HepG2 (cell line): ENCODE data around the gene BDNF. TPM values are rescaled to one million over a fixed set of nuclear protein-coding genes. Genes with fewer than 3 reads are reported as not detected.

Experiments used
- ATAC-seq: fragments of 200-7000 bp; cut with Tn5 transposase; 3 replicates; pipeline ENCODE4 v1.9.1; 2020; ENCODE audit warnings: mild to moderate bottlenecking, moderate library complexity
- BruUV-seq: library from RNA; stranded (reverse); fragments of 400-500 nt; replicated peaks from 2 replicates; lab custom pipeline; 2021; lab: Mats Ljungman, UMichigan
- CTCF ChIA-PET: fragments of 300-600 bp; formaldehyde crosslinking; extraction: SDS; loops from one replicate; lab custom pipeline; 2021; ENCODE audit warnings: low total read pairs, inconsistent platforms, low intra/inter-chr PET ratio; lab: Yijun Ruan, JAX
- POLR2A ChIA-PET: fragments of 350-600 bp; sonication (Branson Sonifier 250); formaldehyde crosslinking; loops from one replicate; lab custom pipeline; 2020; ENCODE audit warnings: antibody characterized with exemption, inconsistent platforms; lab: Yijun Ruan, JAX
- DNase-seq: peaks from one replicate; pipeline ENCODE4 v3.0.0-alpha.2; 2015; ENCODE audit warnings: low spot score
- FAIRE-seq: peaks from 3 replicates; lab custom pipeline; 2011; peaks lifted over from hg19 to GRCh38; lab: Jason Lieb, UNC
- H2AFZ ChIP-seq: one replicate; pipeline ENCODE4 v1.6.1; 2011; ENCODE audit warnings: low read length, inconsistent platforms
- H3K27ac ChIP-seq: fragments of 300-600 bp; 3 replicates; pipeline ENCODE4 v1.8.0; 2011; ENCODE audit warnings: mixed run types, mild to moderate bottlenecking, mixed read lengths, low read length, inconsistent platforms; ENCODE audit not compliant: insufficient read depth; ENCODE audit errors: extremely low read length
- H3K27me3 ChIP-seq, 2 experiments: fragments of 200-600 bp in 1 of 2; 2 replicates in 1 of 2; 3 replicates in 1 of 2; pipeline versions ENCODE4 v1.6.0 to v1.8.0; 2011; ENCODE audit warnings: low read length in 2 of 2, mild to moderate bottlenecking in 2 of 2, moderate library complexity in 2 of 2, inconsistent platforms in 1 of 2; ENCODE audit not compliant: insufficient read depth in 2 of 2, control insufficient read depth in 1 of 2
- H3K36me3 ChIP-seq, 2 experiments: fragments of 200-600 bp in 1 of 2; replicated peaks in 1 of 2; 2 replicates in 1 of 2; 3 replicates in 1 of 2; pipeline versions ENCODE4 v1.5.1 to v1.8.0; 2011; ENCODE audit warnings: low read length in 2 of 2, inconsistent platforms in 1 of 2; ENCODE audit not compliant: insufficient read depth in 2 of 2, control insufficient read depth in 1 of 2
- H3K4me1 ChIP-seq: 2 replicates; pipeline ENCODE4 v1.5.1; 2012; ENCODE audit warnings: low read length, inconsistent platforms; ENCODE audit not compliant: insufficient read depth
- H3K4me2 ChIP-seq: 2 replicates; pipeline ENCODE4 v1.6.0; 2011; ENCODE audit warnings: low read depth, low read length, inconsistent platforms
- H3K4me3 ChIP-seq, 3 experiments: fragments of 200-600 bp in 1 of 3; sonication (generic), shearing (Covaris generic) in 1 of 3; replicated peaks in 1 of 3; 2 replicates each; pipeline ENCODE4 v1.5.1; 2011 to 2016; ENCODE audit warnings: low read length in 3 of 3, inconsistent platforms in 2 of 3, low read depth in 2 of 3, mild to moderate bottlenecking in 2 of 3, control low read depth in 1 of 3, mixed read lengths in 1 of 3; ENCODE audit not compliant: insufficient read depth in 1 of 3
- H3K79me2 ChIP-seq: one replicate; pipeline ENCODE4 v1.6.1; 2011; ENCODE audit warnings: low read length, inconsistent platforms; ENCODE audit not compliant: insufficient read depth
- H3K9ac ChIP-seq: 2 replicates; pipeline ENCODE4 v1.6.0; 2011; ENCODE audit warnings: mild to moderate bottlenecking, low read depth, low read length, inconsistent platforms; ENCODE audit not compliant: insufficient read depth
- H3K9me3 ChIP-seq: 2 replicates; pipeline ENCODE4 v1.5.1; 2012; ENCODE audit warnings: mild to moderate bottlenecking, low read length
- H4K20me1 ChIP-seq: 2 replicates; pipeline ENCODE4 v1.6.0; 2011; ENCODE audit warnings: inconsistent platforms, mild to moderate bottlenecking, low read length, moderate library complexity; ENCODE audit not compliant: insufficient read depth
- AGO1 ChIP-seq: fragments of 200-400 bp; formaldehyde crosslinking; IDR thresholded peaks from 2 replicates; pipeline ENCODE4 v1.6.1; 2017; ENCODE audit warnings: mild to moderate bottlenecking, low read depth, low read length, moderate library complexity; ENCODE audit not compliant: poor library complexity, severe bottlenecking
- AKAP8 ChIP-seq: sonication (generic); formaldehyde crosslinking; IDR thresholded peaks from 2 replicates; pipeline ENCODE4 v1.5.1; 2020; ENCODE audit warnings: mild to moderate bottlenecking, missing genetic modification reagents
- FUBP1 ChIP-seq: sonication (generic); formaldehyde crosslinking; IDR thresholded peaks from 2 replicates; pipeline ENCODE4 v1.5.1; 2020; ENCODE audit warnings: missing genetic modification reagents, mild to moderate bottlenecking, borderline replicate concordance
- NFE2L2 ChIP-seq: fragments of 150-350 bp; IDR thresholded peaks from 2 replicates; pipeline ENCODE4 v1.6.1; 2014; ENCODE audit warnings: low read length
- NR0B2 ChIP-seq: sonication (generic); formaldehyde crosslinking; IDR thresholded peaks from 2 replicates; pipeline ENCODE4 v1.4.0; 2020; ENCODE audit warnings: mild to moderate bottlenecking, missing genetic modification reagents
- PITX1 ChIP-seq: sonication (generic); formaldehyde crosslinking; IDR thresholded peaks from 2 replicates; pipeline ENCODE4 v1.5.1; 2020; ENCODE audit warnings: mild to moderate bottlenecking, missing genetic modification reagents
- SCMH1 ChIP-seq: sonication (generic); formaldehyde crosslinking; IDR thresholded peaks from 2 replicates; pipeline ENCODE4 v1.9.0; 2021; ENCODE audit warnings: missing genetic modification reagents, mild to moderate bottlenecking, borderline replicate concordance
- SKI ChIP-seq: fragments of 450-650 bp; IDR thresholded peaks from one replicate; pipeline ENCODE4 v1.6.1; 2018; ENCODE audit warnings: mild to moderate bottlenecking; ENCODE audit not compliant: partially characterized antibody
- ZFX ChIP-seq: sonication (generic); formaldehyde crosslinking; IDR thresholded peaks from 2 replicates; pipeline ENCODE4 v1.4.0; 2020; ENCODE audit warnings: mild to moderate bottlenecking, low read depth, missing genetic modification reagents, moderate library complexity
- ZNF207 ChIP-seq: fragments of 450-650 bp; IDR thresholded peaks from 2 replicates; pipeline ENCODE4 v1.6.1; 2016; ENCODE audit warnings: antibody characterized with exemption, borderline replicate concordance
- ZNF234 ChIP-seq: sonication (generic); formaldehyde crosslinking; conservative IDR thresholded peaks from 2 replicates; pipeline ENCODE4 v1.5.1; 2020; ENCODE audit warnings: mild to moderate bottlenecking, missing genetic modification reagents
- ZNF589 ChIP-seq: sonication (generic); formaldehyde crosslinking; conservative IDR thresholded peaks from 2 replicates; pipeline ENCODE4 v1.8.0; 2022; ENCODE audit warnings: mild to moderate bottlenecking, moderate library complexity, missing genetic modification reagents
- ZNF83 ChIP-seq: sonication (generic); formaldehyde crosslinking; IDR thresholded peaks from 2 replicates; pipeline ENCODE4 v1.4.0; 2020; ENCODE audit warnings: missing genetic modification reagents, mild to moderate bottlenecking, borderline replicate concordance
- ZXDC ChIP-seq: sonication (generic); formaldehyde crosslinking; IDR thresholded peaks from 2 replicates; pipeline ENCODE4 v1.5.0; 2020; ENCODE audit warnings: mild to moderate bottlenecking, missing genetic modification reagents
- WGBS: methylation state at CpG from one replicate; pipeline ENCODE4 v1.1.6; 2017; ENCODE audit warnings: low lambda C conversion rate; 5-methylcytosine and 5-hydroxymethylcytosine counted together
- in situ Hi-C: cut with HindIII; loops from 2 replicates; pipeline ENCODE4 v1.10.0; 2017; ENCODE audit warnings: low pct_unique_long_range_greater_than_20kb; ENCODE audit not compliant: extremely low pct_ligation_motif_present
- intact Hi-C: fragments of 100-400 bp; cut with micrococcal nuclease; formaldehyde crosslinking; loops from one replicate; pipeline ENCODE4 v1.10.0; 2022; ENCODE audit not compliant: unreplicated experiment
- polyA plus RNA-seq, 8 experiments: library from polyadenylated mRNA; depleted of rRNA in 3 of 8; stranded (reverse) in 7 of 8; unstranded in 1 of 8; fragments of >200 nt; fragmentation: Illumina TruSeq in 4 of 8; extraction: Trizol in 4 of 8; gene quantifications; 2 replicates each; pipeline versions ENCODE4 v1.2.1 to v1.2.3, GENCODE V29; 2011 to 2016; ENCODE audit warnings: low read depth in 4 of 8, missing spikeins in 1 of 8, mixed read lengths in 1 of 8; ENCODE audit not compliant: insufficient read depth in 1 of 8
- total RNA-seq, 5 experiments: library from RNA; depleted of rRNA; stranded (reverse); fragments of >200 nt; fragmentation: Illumina TruSeq; extraction: Trizol; gene quantifications; 2 replicates each; pipeline ENCODE4 v1.2.3, GENCODE V29; 2016; ENCODE audit warnings: low read depth in 1 of 5
- TF ChIP-seq, protein P1 (sequence below): IDR thresholded peaks from 2 replicates; pipeline ENCODE4 v1.6.1; 2012; ENCODE audit warnings: inconsistent platforms

BDNF gene
- total and polyA plus RNA-seq, 2 of the 13 experiments (the other 11 are each of a cell fraction or from before 2014, with no cell fraction given), result 0.02 TPM; not detected in 1

- no peak for ATAC-seq
- H3K79me2 ChIP-seq, result no peaks in the 10 kb centered on the region
- no peaks in the 10 kb centered on the region; a peak in 1 of 5 replicates for H3K27me3 ChIP-seq
- WGBS, result 0% methylated on average over 1 of the region's 1 CpG
- ChIA-PET POLR2A (no interaction called here), CTCF (no interaction called here)
- H3K4me1 ChIP-seq, result no peaks in the 10 kb centered on the region
- no peak overlapping the region for H3K4me2 ChIP-seq
- no peak for FAIRE-seq
- intact Hi-C loops (no loop called here), in situ Hi-C loops (no loop called here)
- no peak overlapping the region for H2AFZ ChIP-seq
- TF ChIP-seq NR0B2 (no peak), SKI (no peak), FUBP1 (CRISPR knock-in tag) (no peak), ZNF589 (CRISPR knock-in tag) (no peak), ZNF234 (CRISPR knock-in tag) (no peak)
- H3K9ac ChIP-seq, result no peak overlapping the region
- H3K9me3 ChIP-seq, result no peaks in the 10 kb centered on the region
- no TSS peak for BruUV-seq
- no peaks in the 10 kb centered on the region for H3K36me3 ChIP-seq
- no peak overlapping the region for H3K27ac ChIP-seq
- no peaks in the 10 kb centered on the region for H4K20me1 ChIP-seq
- H3K4me3 ChIP-seq, result no peak overlapping the region
- no peak for DNase-seq
Measured at GRCh38 chr11:27611390-27611789, 88.9 kb downstream of the BDNF start.

- Histone ChIP-seq H3K9ac (no peak overlapping the region), H3K36me3 (no peaks in the 10 kb centered on the region), H2AFZ (no peak overlapping the region), H3K27ac (no peak overlapping the region), H3K27me3 (no peaks in the 10 kb centered on the region; a peak in 1 of 5 replicates), H3K79me2 (no peaks in the 10 kb centered on the region), H3K4me3 (no peak overlapping the region), H4K20me1 (no peaks in the 10 kb centered on the region), H3K4me2 (no peak overlapping the region), H3K9me3 (no peaks in the 10 kb centered on the region), H3K4me1 (no peaks in the 10 kb centered on the region)
- no peak for FAIRE-seq
- TF ChIP-seq PITX1 (CRISPR knock-in tag), result no peak
- TF ChIP-seq, protein P1, sequence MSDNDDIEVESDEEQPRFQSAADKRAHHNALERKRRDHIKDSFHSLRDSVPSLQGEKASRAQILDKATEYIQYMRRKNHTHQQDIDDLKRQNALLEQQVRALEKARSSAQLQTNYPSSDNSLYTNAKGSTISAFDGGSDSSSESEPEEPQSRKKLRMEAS, result no peak
- no peak for TF ChIP-seq ZFX (CRISPR knock-in tag)
- TF ChIP-seq NFE2L2, result no peak
- TF ChIP-seq ZNF83 (CRISPR knock-in tag), result no peak
- TF ChIP-seq SCMH1 (CRISPR knock-in tag), result no peak
- TF ChIP-seq AGO1, result no peak
- no peak for TF ChIP-seq ZNF207
- no peak for TF ChIP-seq ZXDC (CRISPR knock-in tag)
- no peak for TF ChIP-seq AKAP8 (CRISPR knock-in tag)
- ChIA-PET POLR2A (no interaction called here), CTCF (no interaction called here)
- in situ Hi-C loops (no loop called here), intact Hi-C loops (no loop called here)
- no TSS peak for BruUV-seq
- no peak for DNase-seq
- ATAC-seq, result no peak
Measured at GRCh38 chr11:27610946-27611345, 89.3 kb downstream of the BDNF start.
